ENCODE results near the gene SLC30A1. TPM values are rescaled to one million over a fixed set of nuclear protein-coding genes. Genes with fewer than 3 reads are reported as not detected.

Gene SLC30A1
- total and polyA plus RNA-seq, 10 of the 15 experiments (the other 5 are each of a cell fraction or from before 2014, with no cell fraction given): 3.5 to 14.1 (median 8.8) TPM

DNA sequence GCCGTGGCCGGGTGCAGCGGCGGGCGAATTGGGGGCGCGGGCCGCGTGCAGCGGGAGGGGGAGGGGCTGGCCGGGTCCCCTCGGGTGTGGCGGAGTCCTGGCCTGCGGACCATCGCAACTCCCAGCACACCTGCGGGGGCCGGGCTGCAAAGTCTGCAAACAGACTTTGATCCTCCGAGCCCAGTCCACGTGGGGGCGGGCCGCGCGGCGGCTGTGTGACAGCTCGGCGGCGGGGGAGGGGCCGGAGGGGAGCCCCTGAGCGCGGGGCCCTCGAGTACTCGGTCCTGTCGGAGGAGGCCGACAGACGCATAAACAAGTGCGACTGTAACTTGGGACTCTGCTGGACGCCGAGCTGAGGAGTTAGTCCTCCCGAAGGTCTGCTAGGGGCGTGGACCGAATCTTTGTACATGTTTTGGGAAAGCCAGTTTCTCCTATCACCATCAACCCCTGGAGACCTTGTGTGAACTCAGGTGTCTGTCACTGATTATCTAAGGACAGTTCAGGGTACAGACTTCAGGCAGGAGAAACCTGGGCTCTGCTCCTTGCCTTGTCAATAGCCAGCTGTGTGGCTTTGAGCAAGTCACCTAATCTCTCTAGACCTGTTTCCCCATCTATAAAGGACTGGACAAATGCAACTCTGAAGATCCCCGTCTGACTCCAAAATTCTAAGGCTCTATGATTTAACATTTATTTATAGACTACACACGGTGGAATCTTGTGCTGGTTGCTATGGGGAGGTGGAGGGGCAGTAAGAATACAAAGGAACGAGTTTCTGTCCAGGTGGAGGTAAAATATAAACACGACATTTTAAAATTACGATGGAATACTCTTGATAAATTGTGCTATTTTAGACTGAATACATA, 710 bp upstream of the SLC30A1 start:
- TSS peak; percentile 76 for BruUV-seq (replicated peaks)
- ChIA-PET POLR2A (interaction anchor here (0.6 to 2.0 kb wide), 6 partner anchors 27 to 250 kb away, joined by 3 to 5 read pairs (median 4); no protein-coding TSS in a partner anchor), SMC1A (ENCODE audit: uncharacterized antibody, unreplicated experiment) (interaction anchor here (0.7 to 1.5 kb wide), 11 partner anchors 8 to 228 kb away, joined by 3 to 8 read pairs (median 4); no protein-coding TSS in a partner anchor), CTCF (interaction anchor here (0.6 to 2.7 kb wide), 16 partner anchors 10 to 455 kb away, joined by 3 to 15 read pairs (median 3); partner anchors contain the start of genes DTL and INTS7), RAD21 (ENCODE audit: unreplicated experiment) (interaction anchor here (0.7 to 2.4 kb wide), 10 partner anchors 8 to 118 kb away, joined by 3 to 11 read pairs (median 6); no protein-coding TSS in a partner anchor)
- in situ Hi-C loops (cut with MboI) (no loop called here), intact Hi-C loops (cut with micrococcal nuclease; ENCODE audit: unreplicated experiment) (loop anchor here (5.0 to 10.0 kb wide), 4 partner anchors 252 to 715 kb away; partner anchors contain the start of genes DTL, INTS7, LPGAT1 and TRAF5)
- FAIRE-seq (peak; percentile 23), ATAC-seq (peak; percentile 57), DNase-seq (ENCODE audit: low read depth, low spot score) (no peak)
- peaks cover 0 to 5% of the 10 kb centered on the region in 2 experiments; a peak in 1 of 4 replicates for H3K36me3 ChIP-seq (ENCODE audit: control insufficient read depth in 2 of 2, insufficient read depth in 2 of 2, low read length in 1 of 2)
- peak overlapping the region; percentile 56; the same call in 1 of the 2 replicates for H3K27ac ChIP-seq (ENCODE audit: control insufficient read depth, insufficient read depth)
- H2AFZ ChIP-seq (ENCODE audit: control insufficient read depth, low read depth, low read length): peak overlapping the region; percentile 92
- WGBS (ENCODE audit: insufficient coverage, insufficient replicate concordance, low lambda C conversion rate, missing lambda C conversion rate): 21% methylated on average over 14 of the region's 46 CpGs
- H3K4me1 ChIP-seq (ENCODE audit: control insufficient read depth, insufficient read depth, low read length): peaks cover 23% of the 10 kb centered on the region
- peak overlapping the region; percentile 93 for H3K4me2 ChIP-seq (ENCODE audit: control insufficient read depth, insufficient read depth)
- peak overlapping the region; percentile 76 for H3K4me3 ChIP-seq
- H3K9me3 ChIP-seq (replicated peaks; ENCODE audit: control insufficient read depth, insufficient read depth, low read length): no peaks in the 10 kb centered on the region
- H3K79me2 ChIP-seq (ENCODE audit: control insufficient read depth, insufficient read depth, low read length): peaks cover 42% of the 10 kb centered on the region
- H4K20me1 ChIP-seq (ENCODE audit: control insufficient read depth, insufficient read depth): no peaks in the 10 kb centered on the region
- H3K27me3 ChIP-seq (replicated peaks in 1 of 2; ENCODE audit: control insufficient read depth in 2 of 2, insufficient read depth in 2 of 2, low read length in 1 of 2): no peaks in the 10 kb centered on the region
- peak overlapping the region; percentile 71 for H3K9ac ChIP-seq (ENCODE audit: control insufficient read depth, insufficient read depth, low read length)
- TF ChIP-seq CBX3 (IDR thresholded peaks at IDR 0.05; ENCODE audit: borderline replicate concordance, low read depth) (no peak), KDM1A (IDR thresholded peaks at IDR 0.05; ENCODE audit: borderline replicate concordance) (no peak), NBN (IDR thresholded peaks at IDR 0.05) (0 out of 2 replicates have a peak, but pooled peaks have one; percentile 11), RAD51 (IDR thresholded peaks at IDR 0.05) (no peak), POU2F2 (IDR thresholded peaks at IDR 0.05; ENCODE audit: borderline replicate concordance, low read depth, low read length) (no peak), TARDBP (IDR thresholded peaks at IDR 0.05; ENCODE audit: borderline replicate concordance) (no peak), GATAD2B (conservative IDR thresholded peaks at IDR 0.05; ENCODE audit: low read depth) (no peak), ZNF207 (IDR thresholded peaks at IDR 0.05; ENCODE audit: borderline replicate concordance) (no peak), MEF2B (IDR thresholded peaks at IDR 0.05; ENCODE audit: partially characterized antibody, poor library complexity, severe bottlenecking) (peak; percentile 38), RUNX3 (IDR thresholded peaks at IDR 0.05; ENCODE audit: low read length) (no peak), RELA (IDR thresholded peaks at IDR 0.05; ENCODE audit: borderline replicate concordance, partially characterized antibody) (no peak), BRCA1 (IDR thresholded peaks at IDR 0.05; ENCODE audit: low read depth, low read length) (no peak)
- TF ChIP-seq, protein P1, sequence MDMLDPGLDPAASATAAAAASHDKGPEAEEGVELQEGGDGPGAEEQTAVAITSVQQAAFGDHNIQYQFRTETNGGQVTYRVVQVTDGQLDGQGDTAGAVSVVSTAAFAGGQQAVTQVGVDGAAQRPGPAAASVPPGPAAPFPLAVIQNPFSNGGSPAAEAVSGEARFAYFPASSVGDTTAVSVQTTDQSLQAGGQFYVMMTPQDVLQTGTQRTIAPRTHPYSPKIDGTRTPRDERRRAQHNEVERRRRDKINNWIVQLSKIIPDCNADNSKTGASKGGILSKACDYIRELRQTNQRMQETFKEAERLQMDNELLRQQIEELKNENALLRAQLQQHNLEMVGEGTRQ (IDR thresholded peaks at IDR 0.05; ENCODE audit: borderline replicate concordance, low read depth, low read length): no peak; the same call in 1 of the 2 replicates
- TF ChIP-seq, protein P2, sequence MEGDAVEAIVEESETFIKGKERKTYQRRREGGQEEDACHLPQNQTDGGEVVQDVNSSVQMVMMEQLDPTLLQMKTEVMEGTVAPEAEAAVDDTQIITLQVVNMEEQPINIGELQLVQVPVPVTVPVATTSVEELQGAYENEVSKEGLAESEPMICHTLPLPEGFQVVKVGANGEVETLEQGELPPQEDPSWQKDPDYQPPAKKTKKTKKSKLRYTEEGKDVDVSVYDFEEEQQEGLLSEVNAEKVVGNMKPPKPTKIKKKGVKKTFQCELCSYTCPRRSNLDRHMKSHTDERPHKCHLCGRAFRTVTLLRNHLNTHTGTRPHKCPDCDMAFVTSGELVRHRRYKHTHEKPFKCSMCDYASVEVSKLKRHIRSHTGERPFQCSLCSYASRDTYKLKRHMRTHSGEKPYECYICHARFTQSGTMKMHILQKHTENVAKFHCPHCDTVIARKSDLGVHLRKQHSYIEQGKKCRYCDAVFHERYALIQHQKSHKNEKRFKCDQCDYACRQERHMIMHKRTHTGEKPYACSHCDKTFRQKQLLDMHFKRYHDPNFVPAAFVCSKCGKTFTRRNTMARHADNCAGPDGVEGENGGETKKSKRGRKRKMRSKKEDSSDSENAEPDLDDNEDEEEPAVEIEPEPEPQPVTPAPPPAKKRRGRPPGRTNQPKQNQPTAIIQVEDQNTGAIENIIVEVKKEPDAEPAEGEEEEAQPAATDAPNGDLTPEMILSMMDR (IDR thresholded peaks at IDR 0.05 in 2 of 3, conservative IDR thresholded peaks at IDR 0.05 in 1 of 3; ENCODE audit: control insufficient read depth in 2 of 3, extremely low read depth in 1 of 3, insufficient read depth in 1 of 3, low read depth in 3 of 3, low read length in 3 of 3): no peak
- TF ChIP-seq, protein P3, sequence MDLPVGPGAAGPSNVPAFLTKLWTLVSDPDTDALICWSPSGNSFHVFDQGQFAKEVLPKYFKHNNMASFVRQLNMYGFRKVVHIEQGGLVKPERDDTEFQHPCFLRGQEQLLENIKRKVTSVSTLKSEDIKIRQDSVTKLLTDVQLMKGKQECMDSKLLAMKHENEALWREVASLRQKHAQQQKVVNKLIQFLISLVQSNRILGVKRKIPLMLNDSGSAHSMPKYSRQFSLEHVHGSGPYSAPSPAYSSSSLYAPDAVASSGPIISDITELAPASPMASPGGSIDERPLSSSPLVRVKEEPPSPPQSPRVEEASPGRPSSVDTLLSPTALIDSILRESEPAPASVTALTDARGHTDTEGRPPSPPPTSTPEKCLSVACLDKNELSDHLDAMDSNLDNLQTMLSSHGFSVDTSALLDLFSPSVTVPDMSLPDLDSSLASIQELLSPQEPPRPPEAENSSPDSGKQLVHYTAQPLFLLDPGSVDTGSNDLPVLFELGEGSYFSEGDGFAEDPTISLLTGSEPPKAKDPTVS (IDR thresholded peaks at IDR 0.05; ENCODE audit: low read depth, low read length): no peak
- TF ChIP-seq, protein P4, sequence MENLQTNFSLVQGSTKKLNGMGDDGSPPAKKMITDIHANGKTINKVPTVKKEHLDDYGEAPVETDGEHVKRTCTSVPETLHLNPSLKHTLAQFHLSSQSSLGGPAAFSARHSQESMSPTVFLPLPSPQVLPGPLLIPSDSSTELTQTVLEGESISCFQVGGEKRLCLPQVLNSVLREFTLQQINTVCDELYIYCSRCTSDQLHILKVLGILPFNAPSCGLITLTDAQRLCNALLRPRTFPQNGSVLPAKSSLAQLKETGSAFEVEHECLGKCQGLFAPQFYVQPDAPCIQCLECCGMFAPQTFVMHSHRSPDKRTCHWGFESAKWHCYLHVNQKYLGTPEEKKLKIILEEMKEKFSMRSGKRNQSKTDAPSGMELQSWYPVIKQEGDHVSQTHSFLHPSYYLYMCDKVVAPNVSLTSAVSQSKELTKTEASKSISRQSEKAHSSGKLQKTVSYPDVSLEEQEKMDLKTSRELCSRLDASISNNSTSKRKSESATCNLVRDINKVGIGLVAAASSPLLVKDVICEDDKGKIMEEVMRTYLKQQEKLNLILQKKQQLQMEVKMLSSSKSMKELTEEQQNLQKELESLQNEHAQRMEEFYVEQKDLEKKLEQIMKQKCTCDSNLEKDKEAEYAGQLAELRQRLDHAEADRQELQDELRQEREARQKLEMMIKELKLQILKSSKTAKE (IDR thresholded peaks at IDR 0.05; ENCODE audit: low read depth, poor library complexity, severe bottlenecking): no peak
